Measurements from ENCODE around the gene ARHGAP26. TPM values are rescaled to one million over a fixed set of nuclear protein-coding genes. Genes with fewer than 3 reads are reported as not detected.
"Not testable (repeated sequence)": the region's sequence is repeated elsewhere in the genome, so short reads cannot be mapped to it uniquely, and the experiment has no call there.

ARHGAP26 gene
- total RNA-seq, 4 donors from 2014 or later = 61.0 to 76.7 (median 61.2) TPM

DNA sequence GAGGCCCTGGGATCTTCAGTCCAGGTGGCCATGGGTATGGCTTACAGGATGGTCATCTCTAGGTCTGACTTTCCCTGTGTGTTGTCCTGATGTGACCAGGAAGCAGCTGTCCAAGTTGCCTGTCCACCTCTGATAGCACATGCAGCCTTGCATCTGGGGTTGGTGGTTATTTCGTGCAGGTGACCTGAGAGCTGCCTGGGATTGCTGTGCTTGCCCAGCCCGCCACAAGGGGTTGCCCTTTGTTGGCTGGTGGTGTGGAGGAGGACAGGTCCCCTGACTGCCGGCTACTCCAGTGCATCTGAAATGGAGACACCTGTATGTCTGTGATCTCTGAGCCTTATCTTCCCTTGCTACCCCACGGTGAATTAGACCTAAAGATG, 212.6 kb downstream of the ARHGAP26 start:
- Histone ChIP-seq H3K4me1 (peaks cover 21 to 45% (median 24%) of the 10 kb centered on the region in 4 donors), H3K36me3 (no peaks in the 10 kb centered on the region), H3K27me3 (no peaks in the 10 kb centered on the region), H3K9me3 (no peaks in the 10 kb centered on the region), H3K4me3 (no peak overlapping the region), H3K27ac (peak overlapping the region; percentile 59 to 79 (median 69))
- no peak for DNase-seq
- WGBS, 2 donors (ENCODE audit: low coverage in 1 of 2) = 86% methylated on average over 4 of the region's 4 CpGs; no CpG with 5 or more reads in 1 of the 2 donors
- TF ChIP-seq POLR2A (IDR thresholded peaks at IDR 0.05) (no peak), EP300 (IDR thresholded peaks at IDR 0.05; ENCODE audit: low read depth) (no peak), POLR2AphosphoS5 (IDR thresholded peaks at IDR 0.05) (no peak)
- TF ChIP-seq, protein P1, sequence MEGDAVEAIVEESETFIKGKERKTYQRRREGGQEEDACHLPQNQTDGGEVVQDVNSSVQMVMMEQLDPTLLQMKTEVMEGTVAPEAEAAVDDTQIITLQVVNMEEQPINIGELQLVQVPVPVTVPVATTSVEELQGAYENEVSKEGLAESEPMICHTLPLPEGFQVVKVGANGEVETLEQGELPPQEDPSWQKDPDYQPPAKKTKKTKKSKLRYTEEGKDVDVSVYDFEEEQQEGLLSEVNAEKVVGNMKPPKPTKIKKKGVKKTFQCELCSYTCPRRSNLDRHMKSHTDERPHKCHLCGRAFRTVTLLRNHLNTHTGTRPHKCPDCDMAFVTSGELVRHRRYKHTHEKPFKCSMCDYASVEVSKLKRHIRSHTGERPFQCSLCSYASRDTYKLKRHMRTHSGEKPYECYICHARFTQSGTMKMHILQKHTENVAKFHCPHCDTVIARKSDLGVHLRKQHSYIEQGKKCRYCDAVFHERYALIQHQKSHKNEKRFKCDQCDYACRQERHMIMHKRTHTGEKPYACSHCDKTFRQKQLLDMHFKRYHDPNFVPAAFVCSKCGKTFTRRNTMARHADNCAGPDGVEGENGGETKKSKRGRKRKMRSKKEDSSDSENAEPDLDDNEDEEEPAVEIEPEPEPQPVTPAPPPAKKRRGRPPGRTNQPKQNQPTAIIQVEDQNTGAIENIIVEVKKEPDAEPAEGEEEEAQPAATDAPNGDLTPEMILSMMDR (IDR thresholded peaks at IDR 0.05) = no peak
- intact Hi-C loops (cut with DNase I; ENCODE audit: low total_unique reads) (no loop called here), in situ Hi-C loops (cut with MboI; ENCODE audit: low pct_ligation_motif_present in 1 of 4, low pct_unique_long_range_greater_than_20kb in 1 of 4, low sequenced_read_pairs in 3 of 4) (no loop called here)

DNA sequence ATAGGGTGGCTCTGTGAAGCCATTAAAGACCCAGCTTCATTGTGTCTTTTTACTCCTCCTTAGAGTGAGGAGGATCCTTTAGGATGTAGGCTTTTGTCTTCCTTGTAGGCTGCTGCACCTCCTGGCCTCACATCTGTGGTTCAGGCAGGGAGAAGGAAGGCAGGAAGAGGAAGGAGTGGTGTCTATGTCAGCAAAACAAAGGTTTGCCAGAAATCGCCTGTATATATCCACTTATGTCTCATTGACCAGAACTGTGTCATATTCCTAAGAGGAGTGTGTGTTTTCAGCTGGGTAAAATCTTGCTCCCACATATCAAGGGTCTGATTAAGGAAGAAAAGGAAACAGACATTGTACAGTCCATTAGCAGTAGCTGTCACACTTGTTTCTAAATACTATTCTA, 213.8 kb downstream of the ARHGAP26 start:
- intact Hi-C loops (cut with DNase I; ENCODE audit: low total_unique reads) (no loop called here), in situ Hi-C loops (cut with MboI; ENCODE audit: low pct_ligation_motif_present in 1 of 4, low pct_unique_long_range_greater_than_20kb in 1 of 4, low sequenced_read_pairs in 3 of 4) (no loop called here)
- no peak for DNase-seq
- Histone ChIP-seq H3K27me3 (no peaks in the 10 kb centered on the region), H3K36me3 (no peaks in the 10 kb centered on the region), H3K4me1 (peaks cover 21 to 41% (median 24%) of the 10 kb centered on the region in 4 donors), H3K27ac (no peak overlapping the region), H3K4me3 (no peak overlapping the region), H3K9me3 (no peaks in the 10 kb centered on the region)
- WGBS, 2 donors (ENCODE audit: low coverage in 1 of 2) = 58% methylated on average over 1 of the region's 1 CpG; no CpG with 5 or more reads in 1 of the 2 donors
- TF ChIP-seq, protein P1 (IDR thresholded peaks at IDR 0.05) = no peak
- TF ChIP-seq EP300 (IDR thresholded peaks at IDR 0.05; ENCODE audit: low read depth) (no peak), POLR2A (IDR thresholded peaks at IDR 0.05) (no peak), POLR2AphosphoS5 (IDR thresholded peaks at IDR 0.05) (no peak)

DNA sequence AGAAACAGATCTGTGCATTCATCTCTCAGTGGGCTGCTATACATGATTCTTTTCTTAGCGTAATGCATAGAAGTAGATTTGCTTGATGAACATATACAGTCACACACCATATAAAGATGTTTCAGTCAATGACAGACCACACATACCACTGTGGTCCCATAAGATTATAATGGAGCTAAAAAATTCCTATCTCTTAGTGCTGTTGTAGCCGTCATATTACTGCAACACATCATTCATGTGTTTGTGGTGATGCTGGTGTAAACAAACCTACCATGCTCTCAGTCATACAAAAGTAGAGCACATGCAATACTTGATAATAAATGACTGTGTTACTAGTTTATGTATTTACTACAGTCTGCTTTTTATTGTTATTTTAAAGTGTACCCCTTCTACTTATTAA, 214.3 kb downstream of the ARHGAP26 start:
- DNase-seq = no peak
- no peak overlapping the region for H3K4me3 ChIP-seq
- no peaks in the 10 kb centered on the region for H3K27me3 ChIP-seq
- intact Hi-C loops (cut with DNase I; ENCODE audit: low total_unique reads) (no loop called here), in situ Hi-C loops (cut with MboI; ENCODE audit: low pct_ligation_motif_present in 1 of 4, low pct_unique_long_range_greater_than_20kb in 1 of 4, low sequenced_read_pairs in 3 of 4) (no loop called here)
- peaks cover 21 to 37% (median 24%) of the 10 kb centered on the region in 4 donors for H3K4me1 ChIP-seq
- TF ChIP-seq, protein P1 (IDR thresholded peaks at IDR 0.05) = no peak
- TF ChIP-seq POLR2A (IDR thresholded peaks at IDR 0.05) (no peak), POLR2AphosphoS5 (IDR thresholded peaks at IDR 0.05) (no peak), EP300 (IDR thresholded peaks at IDR 0.05; ENCODE audit: low read depth) (no peak)
- H3K27ac ChIP-seq = no peak overlapping the region
- no peaks in the 10 kb centered on the region for H3K36me3 ChIP-seq
- no peaks in the 10 kb centered on the region for H3K9me3 ChIP-seq
- WGBS, 2 donors (ENCODE audit: low coverage in 1 of 2) = 88% methylated on average over 2 of the region's 2 CpGs

DNA sequence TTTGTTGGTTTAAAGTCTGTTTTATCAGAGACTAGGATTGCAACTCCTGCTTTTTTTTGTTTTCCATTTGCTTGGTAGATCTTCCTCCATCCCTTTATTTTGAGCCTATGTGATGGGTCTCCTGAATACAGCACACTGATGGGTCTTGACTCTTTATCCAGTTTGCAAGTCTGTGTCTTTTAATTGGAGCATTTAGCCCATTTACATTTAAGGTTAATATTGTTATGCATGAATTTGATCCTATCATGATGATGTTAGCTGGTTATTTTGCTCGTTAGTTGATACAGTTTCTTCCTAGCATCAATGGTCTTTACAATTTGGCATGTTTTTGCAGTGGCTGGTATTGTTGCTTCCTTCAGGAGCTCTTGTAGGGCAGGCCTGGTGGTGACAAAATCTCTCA, 219.1 kb downstream of the ARHGAP26 start:
- H3K27me3 ChIP-seq; H3K4me1 ChIP-seq; DNase-seq; H3K27ac ChIP-seq; H3K9me3 ChIP-seq; H3K36me3 ChIP-seq; intact Hi-C loops (cut with DNase I; ENCODE audit: low total_unique reads); H3K4me3 ChIP-seq; in situ Hi-C loops (cut with MboI; ENCODE audit: low pct_ligation_motif_present in 1 of 4, low pct_unique_long_range_greater_than_20kb in 1 of 4, low sequenced_read_pairs in 3 of 4): not testable (repeated sequence)
- 95% methylated on average over 1 of the region's 1 CpG; no CpG with 5 or more reads in 1 of the 2 donors for WGBS, 2 donors (ENCODE audit: low coverage in 1 of 2)

DNA sequence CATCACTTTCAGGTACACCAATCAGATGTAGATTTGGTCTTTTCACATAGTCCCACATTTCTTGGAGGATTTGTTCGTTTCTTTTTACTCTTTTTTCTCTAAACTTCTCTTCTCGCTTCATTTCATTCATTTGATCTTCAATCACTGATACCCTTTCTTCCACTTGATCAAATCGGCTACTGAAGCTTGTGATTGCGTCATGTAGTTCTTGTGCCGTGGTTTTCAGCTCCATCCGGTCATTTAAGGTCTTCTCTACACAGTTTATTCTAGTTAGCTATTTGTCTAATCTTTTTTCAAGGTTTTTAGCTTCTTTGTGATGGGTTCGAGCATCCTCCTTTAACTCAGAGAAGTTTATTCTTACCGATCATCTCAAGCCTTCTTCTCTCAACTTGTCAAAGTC, 219.9 kb downstream of the ARHGAP26 start:
- WGBS, 2 donors (ENCODE audit: low coverage in 1 of 2) = 96% methylated on average over 8 of the region's 8 CpGs
- H3K27ac ChIP-seq; intact Hi-C loops (cut with DNase I; ENCODE audit: low total_unique reads); in situ Hi-C loops (cut with MboI; ENCODE audit: low pct_ligation_motif_present in 1 of 4, low pct_unique_long_range_greater_than_20kb in 1 of 4, low sequenced_read_pairs in 3 of 4); H3K36me3 ChIP-seq; H3K4me3 ChIP-seq; DNase-seq; H3K4me1 ChIP-seq; H3K9me3 ChIP-seq; H3K27me3 ChIP-seq: not testable (repeated sequence)
